K562 (cell line): ENCODE results near the gene GNB2. TPM values are rescaled to one million over a fixed set of nuclear protein-coding genes. Genes with fewer than 3 reads are reported as not detected.

Source experiments
- ARNT ChIP-seq, 2 experiments: fragments of 450-650 bp; IDR thresholded peaks; 2 replicates each; pipeline ENCODE4 v1.6.1; 2016; ENCODE audit warnings: mild to moderate bottlenecking in 1 of 2
- BRCA1 ChIP-seq, 2 experiments: fragments of 450-650 bp in 1 of 2; sonication (generic) in 1 of 2; formaldehyde crosslinking in 1 of 2; IDR thresholded peaks; 2 replicates each; pipeline versions ENCODE4 v1.5.0 to v1.6.1; 2017 to 2020; ENCODE audit warnings: mild to moderate bottlenecking in 1 of 2, missing genetic modification reagents in 1 of 2
- CGGBP1 ChIP-seq: fragments of 250-450 bp; sonication (Bioruptor Pico); IDR thresholded peaks from 2 replicates; pipeline ENCODE4 v1.9.0; 2021; ENCODE audit warnings: mild to moderate bottlenecking
- COPS2 ChIP-seq: fragments of 450-650 bp; conservative IDR thresholded peaks from 2 replicates; pipeline ENCODE4 v1.6.1; 2016; ENCODE audit warnings: mild to moderate bottlenecking, moderate library complexity
- CREB3 ChIP-seq: fragments of 450-650 bp; conservative IDR thresholded peaks from 2 replicates; pipeline ENCODE4 v1.6.1; 2016; ENCODE audit warnings: missing genetic modification characterization, low read depth, mild to moderate bottlenecking, missing compliant biosample characterization, moderate library complexity
- ELF4 ChIP-seq: fragments of 450-650 bp; formaldehyde crosslinking; IDR thresholded peaks from 2 replicates; pipeline ENCODE4 v1.4.0; 2022; ENCODE audit warnings: missing genetic modification characterization
- ELK1 ChIP-seq: sonication (generic); formaldehyde crosslinking; IDR thresholded peaks from 2 replicates; pipeline ENCODE4 v1.8.1; 2022; ENCODE audit warnings: missing genetic modification reagents
- GTF3C2 ChIP-seq: IDR thresholded peaks from 3 replicates; pipeline ENCODE4 v1.6.1; 2011; ENCODE audit warnings: borderline replicate concordance, mild to moderate bottlenecking, moderate library complexity; ENCODE audit not compliant: insufficient read length; ENCODE audit errors: extremely low read depth
- MIER1 ChIP-seq: fragments of 450-650 bp; IDR thresholded peaks from 2 replicates; pipeline ENCODE4 v1.6.1; 2016; ENCODE audit warnings: antibody characterized with exemption, mild to moderate bottlenecking, low read depth
- NRF1 ChIP-seq, 2 experiments: fragments of 450-650 bp; IDR thresholded peaks in 1 of 2; conservative IDR thresholded peaks in 1 of 2; 2 replicates each; pipeline ENCODE4 v1.6.1; 2014; ENCODE audit warnings: mild to moderate bottlenecking in 2 of 2
- PHTF2 ChIP-seq: fragments of 250-450 bp; sonication (Bioruptor Pico); IDR thresholded peaks from 2 replicates; pipeline ENCODE4 v1.5.0; 2021; ENCODE audit warnings: mild to moderate bottlenecking
- RBM15 ChIP-seq: fragments of 200-400 bp; formaldehyde crosslinking; IDR thresholded peaks from 2 replicates; pipeline ENCODE4 v1.6.1; 2018; ENCODE audit warnings: mild to moderate bottlenecking, low read length, moderate library complexity; ENCODE audit not compliant: insufficient read depth
- SETDB1 ChIP-seq: IDR thresholded peaks from one replicate; pipeline ENCODE4 v1.6.1; 2012; ENCODE audit warnings: low read length, control low read depth, inconsistent platforms
- STAT5A ChIP-seq: IDR thresholded peaks from 2 replicates; pipeline ENCODE4 v1.6.1; 2012; ENCODE audit warnings: low read length, inconsistent platforms, borderline replicate concordance
- TAF1 ChIP-seq: IDR thresholded peaks from 2 replicates; pipeline ENCODE4 v1.6.1; 2011; ENCODE audit warnings: mild to moderate bottlenecking, low read length, moderate library complexity; ENCODE audit not compliant: insufficient read depth, control insufficient read depth, severe bottlenecking; ENCODE audit errors: extremely low read depth
- TOE1 ChIP-seq, 2 experiments: fragments of 450-650 bp in 1 of 2; sonication (generic) in 1 of 2; formaldehyde crosslinking in 1 of 2; IDR thresholded peaks; 2 replicates each; pipeline versions ENCODE4 v1.7.1 to v1.8.0; 2016 to 2022; ENCODE audit warnings: borderline replicate concordance in 2 of 2, mild to moderate bottlenecking in 2 of 2, antibody characterized with exemption in 1 of 2, inconsistent platforms in 1 of 2, low read depth in 1 of 2, missing genetic modification reagents in 1 of 2, moderate library complexity in 1 of 2
- ZFP1 ChIP-seq: fragments of 450-650 bp; formaldehyde crosslinking; IDR thresholded peaks from 2 replicates; pipeline ENCODE4 v1.4.0; 2020; ENCODE audit warnings: mild to moderate bottlenecking, mixed read lengths
- ZNF143 ChIP-seq: sonication (generic); formaldehyde crosslinking; IDR thresholded peaks from 2 replicates; pipeline ENCODE4 v1.9.0; 2022; ENCODE audit warnings: mild to moderate bottlenecking, missing genetic modification reagents
- ZNF561 ChIP-seq: fragments of 450-650 bp; formaldehyde crosslinking; conservative IDR thresholded peaks from 2 replicates; pipeline ENCODE4 v1.4.0; 2020; ENCODE audit warnings: mild to moderate bottlenecking, moderate library complexity
- ZNF589 ChIP-seq: fragments of 200-800 bp; sonication (Bioruptor generic); IDR thresholded peaks from 2 replicates; pipeline ENCODE4 v1.6.1; 2016; ENCODE audit warnings: low read depth, missing genetic modification characterization, missing compliant biosample characterization
- ZNF740 ChIP-seq, 3 experiments: fragments of 200-800 bp in 1 of 3; sonication (Bioruptor generic) in 1 of 3; sonication (generic) in 1 of 3; formaldehyde crosslinking in 1 of 3; IDR thresholded peaks; 2 replicates each; pipeline versions ENCODE4 v1.6.1 to v1.8.0; 2016 to 2022; ENCODE audit warnings: mild to moderate bottlenecking in 2 of 3, missing compliant biosample characterization in 2 of 3, missing genetic modification characterization in 2 of 3, missing genetic modification reagents in 1 of 3
- ZNF785 ChIP-seq: fragments of 250-450 bp; sonication (Bioruptor Pico); IDR thresholded peaks from 2 replicates; pipeline ENCODE4 v1.4.0; 2020; ENCODE audit warnings: mild to moderate bottlenecking
- polyA plus RNA-seq, 8 experiments: library from polyadenylated mRNA; depleted of rRNA in 4 of 8; stranded (reverse) in 5 of 8; unstranded in 3 of 8; fragments of >200 nt; fragmentation: Nextera tagmentation in 2 of 8; fragmentation: Illumina TruSeq in 1 of 8; extraction: Ambion mirVana in 2 of 8; extraction: Trizol in 1 of 8; gene quantifications; 2 replicates each; pipeline versions ENCODE4 v1.2.1 to v1.2.3, GENCODE V29; 2011 to 2014; ENCODE audit warnings: inconsistent platforms in 1 of 8, missing spikeins in 1 of 8
- total RNA-seq, 7 experiments: library from RNA; depleted of rRNA in 6 of 7; stranded (reverse); fragments of >200 nt in 6 of 7; fragmentation: Illumina TruSeq in 2 of 7; extraction: Trizol in 2 of 7; gene quantifications; 2 replicates each; pipeline versions ENCODE4 v1.2.1 to v1.2.3, GENCODE V29; 2011 to 2021; ENCODE audit warnings: low replicate concordance in 1 of 7

Gene GNB2
- total and polyA plus RNA-seq, 9 of the 15 experiments (the other 6 are each of a cell fraction or from before 2014, with no cell fraction given), result 0.65 to 320 (median 104) TPM

GRCh38 chr7:100641463-100641859, 32.1 kb upstream of the GNB2 start, which contains the start of gene TFR2 (continued):
- TF ChIP-seq MIER1 (no peak), NRF1 (conservative IDR thresholded peaks at IDR 0.05 in 1 of 2, IDR thresholded peaks at IDR 0.05 in 1 of 2) (no peak), STAT5A (peak; percentile 93), ZFP1 (CRISPR knock-in tag) (no peak), COPS2 (no peak), TOE1 (IDR thresholded peaks at IDR 0.05; ENCODE audit: borderline replicate concordance) (peak; percentile 64), TOE1 (CRISPR knock-in tag; IDR thresholded peaks at IDR 0.05; ENCODE audit: borderline replicate concordance, low read depth) (no peak), ARNT (IDR thresholded peaks at IDR 0.05) (peak; percentile 64 to 78; a peak in 3 of 4 replicates), SETDB1 (no peak), PHTF2 (CRISPR knock-in tag) (no peak), ELF4 (CRISPR knock-in tag) (peak; percentile 77; the same call in 1 of the 2 replicates), CGGBP1 (CRISPR knock-in tag) (no peak), ZNF143 (CRISPR knock-in tag) (no peak), ZNF589 (CRISPR knock-in tag) (no peak; the same call in 1 of the 2 replicates), ZNF740 (CRISPR knock-in tag; IDR thresholded peaks at IDR 0.05) (no peak), ZNF740 (tag; IDR thresholded peaks at IDR 0.05) (no peak), TAF1 (peak; percentile 80), GTF3C2 (no peak), RBM15 (no peak), ZNF561 (CRISPR knock-in tag) (no peak), CREB3 (no peak), ELK1 (CRISPR knock-in tag) (no peak), BRCA1 (IDR thresholded peaks at IDR 0.05) (no peak), BRCA1 (CRISPR knock-in tag; IDR thresholded peaks at IDR 0.05) (no peak), ZNF785 (no peak)
